Neuron (in vitro differentiated cells): Measurements from ENCODE around the gene PARP16.
"Not testable (repeated sequence)": the region's sequence is repeated elsewhere in the genome, so short reads cannot be mapped to it uniquely, and the experiment has no call there.

Source experiments
- H2AFZ ChIP-seq: one replicate; pipeline ENCODE4 v1.6.1; 2013; ENCODE audit warnings: low read depth, mild to moderate bottlenecking, inconsistent platforms, low read length, moderate library complexity
- H3K27me3 ChIP-seq: one replicate; pipeline ENCODE4 v1.6.1; 2013; ENCODE audit warnings: low read length; ENCODE audit not compliant: insufficient read depth
- H3K36me3 ChIP-seq: one replicate; pipeline ENCODE4 v1.6.1; 2013; ENCODE audit warnings: low read length; ENCODE audit not compliant: insufficient read depth
- H3K4me1 ChIP-seq: one replicate; pipeline ENCODE4 v1.6.1; 2013; ENCODE audit warnings: low read length; ENCODE audit not compliant: insufficient read depth
- H3K4me3 ChIP-seq: 2 replicates; pipeline ENCODE4 v1.5.1; 2013; ENCODE audit warnings: mild to moderate bottlenecking, low read length, moderate library complexity
- H3K9me3 ChIP-seq: one replicate; pipeline ENCODE4 v1.6.1; 2013; ENCODE audit warnings: low read length

The PARP16 gene

GRCh38 chr15:65232520-65232919, 54.2 kb downstream of the PARP16 start:
- no peaks in the 10 kb centered on the region for H3K27me3 ChIP-seq
- no peak overlapping the region for H3K4me3 ChIP-seq
- H3K9me3 ChIP-seq, result no peaks in the 10 kb centered on the region
- no peak overlapping the region for H2AFZ ChIP-seq
- H3K36me3 ChIP-seq, result no peaks in the 10 kb centered on the region
- no peaks in the 10 kb centered on the region for H3K4me1 ChIP-seq

- H3K27me3 ChIP-seq, result no peaks in the 10 kb centered on the region
- no peak overlapping the region for H3K4me3 ChIP-seq
- H3K4me1 ChIP-seq, result no peaks in the 10 kb centered on the region
- no peak overlapping the region for H2AFZ ChIP-seq
- H3K9me3 ChIP-seq, result no peaks in the 10 kb centered on the region
- no peaks in the 10 kb centered on the region for H3K36me3 ChIP-seq
These were observed 55.4 kb downstream of the PARP16 start for GRCh38 chr15:65231306-65231705.

GRCh38 chr15:65226901-65227300, 59.8 kb downstream of the PARP16 start:
- H2AFZ ChIP-seq, H3K36me3 ChIP-seq: not testable (repeated sequence)

DNA sequence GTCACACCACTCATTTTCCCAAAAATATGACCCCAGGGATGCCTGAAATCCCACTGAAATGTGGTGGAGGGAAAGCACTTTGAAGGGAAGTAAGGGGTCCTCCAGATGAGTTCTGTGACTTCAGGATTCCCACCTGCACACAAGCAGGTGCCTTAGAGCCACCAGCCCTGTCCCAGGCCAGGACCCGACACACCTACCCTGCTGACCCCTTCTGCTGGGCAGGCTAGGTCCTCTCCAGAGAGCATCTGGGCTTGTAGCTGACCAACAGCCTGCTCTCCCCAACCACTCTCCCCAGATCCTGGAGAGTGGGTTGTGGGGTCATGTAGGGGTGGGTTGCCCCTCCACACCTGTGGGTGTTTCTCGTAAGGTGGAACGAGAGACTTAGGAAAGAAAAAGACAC, 60.5 kb downstream of the PARP16 start:
- Histone ChIP-seq H3K4me1 (no peaks in the 10 kb centered on the region), H3K4me3 (no peak overlapping the region), H3K9me3 (no peaks in the 10 kb centered on the region), H3K27me3 (no peaks in the 10 kb centered on the region), H3K36me3 (no peaks in the 10 kb centered on the region), H2AFZ (no peak overlapping the region)

More at GRCh38 chr15:65226901-65227300, 59.8 kb downstream of the PARP16 start:
- H3K4me3 ChIP-seq, H3K9me3 ChIP-seq, H3K4me1 ChIP-seq, H3K27me3 ChIP-seq: not testable (repeated sequence)

GRCh38 chr15:65223996-65224395, 62.7 kb downstream of the PARP16 start:
- Histone ChIP-seq H3K9me3 (no peaks in the 10 kb centered on the region), H3K4me3 (no peak overlapping the region), H3K4me1 (no peaks in the 10 kb centered on the region), H2AFZ (no peak overlapping the region), H3K27me3 (no peaks in the 10 kb centered on the region), H3K36me3 (no peaks in the 10 kb centered on the region)

DNA sequence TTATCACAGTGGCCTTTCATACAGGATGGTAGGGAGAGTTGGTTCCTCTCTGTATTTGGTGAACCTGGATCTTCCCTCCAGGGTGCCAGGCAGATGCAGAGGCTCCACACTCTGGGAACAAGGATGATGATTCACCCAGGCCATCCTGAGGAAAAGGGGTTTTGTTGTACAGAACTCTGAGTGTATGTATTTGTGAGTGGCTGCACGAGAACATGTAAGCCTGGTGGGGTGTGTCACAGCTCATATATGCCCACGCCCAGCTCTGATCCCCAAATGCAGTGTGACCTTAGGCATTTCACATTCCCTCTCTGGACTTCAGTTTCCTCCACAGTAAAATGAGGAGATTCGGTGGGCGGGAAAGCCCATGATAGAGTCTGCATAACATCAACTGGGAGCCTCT, 63.8 kb downstream of the PARP16 start:
- no peak overlapping the region for H2AFZ ChIP-seq
- no peak overlapping the region for H3K4me3 ChIP-seq
- H3K9me3 ChIP-seq, result no peaks in the 10 kb centered on the region
- H3K27me3 ChIP-seq, result no peaks in the 10 kb centered on the region
- H3K4me1 ChIP-seq, result no peaks in the 10 kb centered on the region
- H3K36me3 ChIP-seq, result no peaks in the 10 kb centered on the region

DNA sequence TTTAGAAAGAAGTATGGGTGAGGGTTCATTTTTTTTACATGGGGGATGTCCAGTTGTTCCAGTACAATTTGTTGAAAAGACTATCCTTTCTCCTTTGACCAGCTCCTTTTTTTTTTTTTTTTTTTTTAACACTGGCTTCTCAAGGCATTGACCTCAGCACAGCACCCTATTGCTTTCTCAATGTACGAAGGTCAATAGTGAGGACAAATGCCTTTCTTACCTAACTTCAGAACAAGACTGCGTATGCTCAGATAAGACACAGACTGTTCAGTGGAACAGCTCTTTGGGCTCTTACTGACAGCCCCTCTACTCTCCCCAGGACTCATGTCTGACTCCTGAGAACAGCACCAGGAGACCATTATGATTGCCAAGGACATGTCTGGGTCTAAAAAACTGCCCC, 65.0 kb downstream of the PARP16 start:
- H3K4me1 ChIP-seq, result no peaks in the 10 kb centered on the region
- H3K9me3 ChIP-seq, result no peaks in the 10 kb centered on the region
- no peak overlapping the region for H2AFZ ChIP-seq
- no peaks in the 10 kb centered on the region for H3K36me3 ChIP-seq
- no peak overlapping the region for H3K4me3 ChIP-seq
- no peaks in the 10 kb centered on the region for H3K27me3 ChIP-seq

GRCh38 chr15:65219137-65219536, 67.5 kb downstream of the PARP16 start:
- no peaks in the 10 kb centered on the region for H3K9me3 ChIP-seq
- no peaks in the 10 kb centered on the region for H3K36me3 ChIP-seq
- H3K4me3 ChIP-seq, result no peak overlapping the region
- no peak overlapping the region for H2AFZ ChIP-seq
- no peaks in the 10 kb centered on the region for H3K4me1 ChIP-seq
- no peaks in the 10 kb centered on the region for H3K27me3 ChIP-seq

DNA sequence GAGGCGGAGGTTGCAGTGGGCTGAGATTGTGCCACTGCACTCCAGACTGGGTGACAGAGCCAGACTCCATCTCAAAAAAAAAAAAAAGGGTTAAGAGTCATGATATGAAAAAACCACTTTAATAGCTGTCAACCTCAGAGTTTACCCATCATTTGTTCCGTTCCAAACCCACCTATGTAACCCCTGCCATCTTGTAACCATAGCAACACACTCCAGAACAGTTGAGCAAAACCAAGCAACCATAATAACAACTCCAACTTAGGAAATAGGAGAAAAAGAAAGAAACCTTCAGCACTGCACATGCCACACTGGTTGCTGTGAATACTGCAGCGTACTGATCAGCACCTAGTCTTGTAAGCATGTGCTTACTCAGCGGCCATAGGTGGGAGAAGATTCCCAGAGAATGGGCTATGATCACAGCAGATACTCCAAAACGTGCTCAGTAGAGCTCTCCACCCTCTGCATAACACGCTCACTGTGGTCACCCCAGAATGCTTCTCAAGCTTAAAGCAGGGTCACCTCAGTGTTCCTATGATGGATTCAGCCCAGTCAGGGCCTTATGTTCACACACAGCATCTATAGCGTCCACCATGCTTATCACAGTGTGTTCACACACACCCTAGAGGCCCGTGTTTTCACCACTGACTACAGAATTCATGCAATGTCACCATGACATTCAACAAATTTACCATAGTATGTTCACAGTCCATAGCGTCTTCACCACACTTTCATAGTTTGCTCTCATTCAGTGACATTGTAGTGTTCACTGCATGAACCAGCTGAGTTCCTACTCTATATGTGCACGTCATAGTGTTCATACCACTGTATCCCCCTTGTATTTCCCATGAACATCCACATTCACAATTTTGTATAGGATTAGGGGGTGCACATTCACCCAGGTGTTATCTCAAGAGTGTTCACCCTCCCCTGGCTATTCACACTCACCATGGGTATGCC, 68.9 kb downstream of the PARP16 start:
- Histone ChIP-seq H3K4me3 (no peak overlapping the region), H3K36me3 (no peaks in the 10 kb centered on the region), H2AFZ (no peak overlapping the region), H3K4me1 (no peaks in the 10 kb centered on the region), H3K27me3 (peaks cover 3% of the 10 kb centered on the region), H3K9me3 (no peaks in the 10 kb centered on the region)

DNA sequence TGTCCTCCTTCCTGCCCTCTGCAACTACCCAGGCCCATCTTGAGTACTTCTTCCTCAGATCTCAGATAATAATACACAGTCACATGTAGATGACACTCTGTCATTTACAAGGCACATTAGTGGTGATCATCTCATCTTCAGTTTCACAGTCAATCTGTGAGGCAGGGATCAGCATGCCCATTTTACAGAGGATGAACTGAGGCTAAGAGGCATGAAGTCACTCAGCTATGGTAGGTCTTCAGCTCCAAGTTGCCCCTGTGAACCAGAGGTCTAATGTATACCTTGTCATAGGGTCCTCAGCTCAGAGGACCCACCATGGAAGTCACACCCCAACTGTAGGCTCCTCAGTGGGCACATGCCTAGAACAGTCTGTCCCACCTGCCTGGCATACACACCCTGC, 71.2 kb downstream of the PARP16 start:
- no peak overlapping the region for H3K4me3 ChIP-seq
- H2AFZ ChIP-seq, result no peak overlapping the region
- no peaks in the 10 kb centered on the region for H3K9me3 ChIP-seq
- H3K4me1 ChIP-seq, result no peaks in the 10 kb centered on the region
- no peaks in the 10 kb centered on the region for H3K36me3 ChIP-seq
- peaks cover 3% of the 10 kb centered on the region for H3K27me3 ChIP-seq

DNA sequence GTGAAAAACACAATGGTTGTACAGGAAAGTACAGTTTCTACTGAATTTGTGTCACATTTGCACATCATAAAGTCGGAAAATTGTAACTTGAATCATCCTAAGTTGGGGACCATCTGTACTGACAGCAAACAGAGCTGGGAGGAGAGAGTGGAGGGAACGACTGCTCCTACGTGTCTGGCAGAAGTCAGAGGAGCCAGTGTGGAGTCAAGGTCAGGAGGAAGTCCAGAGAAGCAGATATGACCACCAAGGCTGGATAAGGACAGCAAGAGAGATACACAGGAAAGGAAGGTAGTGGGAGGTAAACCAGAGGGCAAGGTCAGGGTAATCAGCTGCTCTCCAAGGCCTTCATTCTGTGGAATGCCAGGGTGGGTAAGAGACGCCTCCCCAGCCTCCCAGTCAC, 72.7 kb downstream of the PARP16 start:
- H3K4me1 ChIP-seq, result no peaks in the 10 kb centered on the region
- H3K27me3 ChIP-seq, result peaks cover 3% of the 10 kb centered on the region
- H3K4me3 ChIP-seq, result no peak overlapping the region
- no peaks in the 10 kb centered on the region for H3K9me3 ChIP-seq
- H3K36me3 ChIP-seq, result no peaks in the 10 kb centered on the region
- no peak overlapping the region for H2AFZ ChIP-seq

DNA sequence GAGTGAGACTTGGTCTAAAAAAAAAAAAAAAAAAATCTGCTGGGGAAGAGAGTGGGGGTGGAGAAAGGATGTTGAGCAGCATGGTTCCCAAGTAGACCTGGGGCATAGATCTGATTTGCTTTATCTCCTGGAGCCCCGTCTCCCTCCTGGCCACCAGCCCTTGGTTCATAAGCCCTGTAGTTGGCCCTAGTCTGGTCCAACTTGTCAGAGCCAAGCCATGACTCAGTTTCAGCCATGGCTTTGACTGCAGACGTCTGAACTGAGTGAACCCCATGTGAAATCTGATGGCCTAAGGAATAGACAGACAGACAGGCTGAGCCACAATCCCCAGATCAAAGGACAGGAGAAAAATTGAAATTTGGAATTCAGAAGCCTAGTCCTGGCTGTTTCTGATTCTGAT, 73.4 kb downstream of the PARP16 start:
- Histone ChIP-seq H3K4me1 (no peaks in the 10 kb centered on the region), H3K4me3 (no peak overlapping the region), H3K27me3 (peaks cover 3% of the 10 kb centered on the region), H3K36me3 (no peaks in the 10 kb centered on the region), H2AFZ (no peak overlapping the region), H3K9me3 (no peaks in the 10 kb centered on the region)

DNA sequence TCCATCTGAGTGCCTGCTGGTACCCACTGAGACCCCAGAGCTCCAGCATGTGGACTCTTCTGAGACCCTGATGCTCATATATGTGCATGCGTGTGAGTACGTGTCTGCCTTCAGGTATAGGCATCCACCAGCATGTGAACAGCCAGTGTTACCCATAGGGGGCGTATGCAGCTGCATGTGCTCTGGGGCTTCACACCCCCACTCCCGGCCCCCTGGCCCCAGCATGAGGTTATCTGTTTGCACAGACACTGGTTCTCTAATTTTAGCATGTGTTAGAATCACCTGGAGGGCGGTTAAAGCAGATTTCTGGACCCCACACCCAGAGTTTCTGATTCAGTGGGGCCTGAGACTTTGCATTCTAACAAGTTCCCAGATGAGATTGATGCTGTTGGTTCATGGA, 74.6 kb downstream of the PARP16 start:
- Histone ChIP-seq H3K4me3 (no peak overlapping the region), H2AFZ (no peak overlapping the region), H3K9me3 (no peaks in the 10 kb centered on the region), H3K36me3 (no peaks in the 10 kb centered on the region), H3K4me1 (no peaks in the 10 kb centered on the region), H3K27me3 (peaks cover 3% of the 10 kb centered on the region)
